CD4-positive, alpha-beta T cell treated with Interferon gamma for 1 hour (primary cell): ENCODE measurements around the gene KCNQ4.

Experiments used
- DNase-seq: peaks from one replicate; pipeline ENCODE4 v3.0.0-alpha.2; 2020

Gene KCNQ4

DNA sequence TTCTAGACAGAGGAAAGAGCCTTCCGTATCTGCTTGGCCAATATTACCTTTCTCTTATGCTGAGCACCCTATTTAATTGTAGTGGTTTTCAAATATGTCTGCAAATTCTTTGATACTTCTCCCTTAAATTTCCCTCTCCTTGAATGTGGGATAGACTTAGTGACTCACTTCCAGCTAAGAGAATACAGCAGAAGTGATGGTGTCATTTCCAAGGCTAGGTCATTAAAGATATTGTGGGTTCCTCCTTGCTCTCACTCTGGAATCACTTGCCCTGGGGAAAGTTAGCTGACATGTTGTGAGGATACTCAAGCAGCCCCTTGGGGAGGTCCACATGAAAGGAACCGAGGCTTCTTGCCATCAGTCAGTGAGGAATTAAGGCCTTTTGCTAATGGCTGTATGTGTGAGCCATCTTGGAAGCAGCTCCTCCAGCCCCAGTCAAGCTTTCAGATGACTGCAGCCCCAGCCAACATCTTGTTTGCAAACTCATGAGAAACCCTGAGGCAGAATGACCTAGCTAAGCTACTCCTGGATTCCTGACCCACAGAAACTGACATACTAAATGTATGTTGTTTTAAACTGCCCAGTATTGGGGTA is 86.6 kb downstream of the KCNQ4 start:
- DNase-seq: no peak

DNA sequence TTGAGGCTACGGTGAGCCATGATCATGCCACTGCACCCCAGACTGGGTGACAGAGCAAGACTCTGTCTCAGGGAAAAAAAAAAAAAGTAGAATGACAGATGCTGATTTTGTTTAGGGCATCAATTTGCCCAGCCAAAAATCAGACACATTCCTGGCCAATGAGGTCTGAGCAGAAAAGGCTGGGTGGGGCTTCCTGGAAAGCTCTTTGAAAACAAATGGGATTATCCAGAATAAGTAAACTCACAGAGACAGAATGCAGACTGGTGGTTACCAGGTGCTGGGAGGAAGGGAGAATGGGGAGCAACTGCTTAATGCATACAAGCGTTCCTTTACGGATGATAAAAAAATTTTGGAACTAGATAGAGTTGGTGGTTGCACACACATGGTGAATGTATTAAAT is 88.7 kb downstream of the KCNQ4 start:
- no peak for DNase-seq

DNA sequence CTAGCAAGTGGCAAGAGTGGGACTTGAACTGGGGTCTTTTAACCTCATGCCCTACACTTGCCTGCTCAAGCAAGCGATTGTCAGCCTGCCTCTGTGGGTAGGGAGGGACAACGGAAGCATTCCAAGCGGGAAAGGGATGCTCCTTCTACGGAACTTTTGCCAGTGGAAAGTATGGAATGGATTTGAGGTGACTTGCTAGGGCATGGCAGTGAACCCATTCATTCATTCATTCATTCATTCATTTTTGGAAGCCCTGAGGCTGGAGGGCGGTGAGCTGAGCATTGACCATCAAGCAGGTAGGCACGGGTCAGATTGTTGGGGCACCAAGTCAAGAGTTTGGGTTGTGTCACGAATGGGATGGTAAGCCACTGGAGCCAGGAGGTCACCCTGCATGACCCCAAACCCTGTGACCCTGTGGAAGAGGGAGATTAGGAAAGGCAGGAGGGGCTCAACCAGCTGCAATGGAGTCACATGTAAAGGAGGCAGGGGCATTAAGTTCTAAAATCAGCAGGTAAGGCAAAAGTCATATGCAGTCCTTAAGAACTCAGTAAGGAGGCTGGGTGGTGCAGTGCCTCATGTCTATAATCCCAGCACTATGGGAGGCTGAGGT is 90.4 kb downstream of the KCNQ4 start:
- no peak for DNase-seq

DNA sequence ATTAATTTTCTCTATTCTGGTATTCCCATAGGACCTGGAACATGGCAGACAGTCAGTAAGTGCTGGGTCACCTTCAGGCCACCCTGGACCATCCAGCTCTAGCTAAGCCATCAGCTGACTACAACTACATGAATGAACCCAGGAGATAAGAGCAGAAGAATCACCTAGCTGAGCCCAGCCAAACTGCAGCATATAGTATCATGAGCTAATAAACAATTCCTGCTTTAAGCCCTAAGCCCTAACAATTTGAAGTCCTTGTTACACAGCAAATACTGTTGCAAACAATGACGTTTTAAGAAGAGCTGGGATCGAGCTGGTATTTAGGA is 92.8 kb downstream of the KCNQ4 start:
- DNase-seq: no peak

DNA sequence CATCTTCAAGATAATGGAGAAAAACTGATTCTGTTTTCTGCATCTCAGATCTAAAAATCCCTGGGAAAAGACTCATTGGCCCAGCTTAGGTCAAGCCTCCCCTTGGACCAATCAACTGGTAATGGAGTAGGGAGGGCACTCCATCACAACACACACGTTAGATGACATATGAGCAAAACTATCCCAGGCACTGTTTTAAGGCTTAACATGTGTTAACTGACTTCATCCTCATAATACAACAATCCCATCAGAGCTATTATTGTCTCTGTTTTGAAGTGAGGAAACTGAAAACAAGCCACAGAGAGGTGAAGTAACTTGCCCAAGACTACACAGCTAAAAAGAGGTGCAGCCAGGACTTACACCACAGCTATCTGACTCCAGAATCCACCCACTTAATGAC is 93.3 kb downstream of the KCNQ4 start:
- no peak for DNase-seq

DNA sequence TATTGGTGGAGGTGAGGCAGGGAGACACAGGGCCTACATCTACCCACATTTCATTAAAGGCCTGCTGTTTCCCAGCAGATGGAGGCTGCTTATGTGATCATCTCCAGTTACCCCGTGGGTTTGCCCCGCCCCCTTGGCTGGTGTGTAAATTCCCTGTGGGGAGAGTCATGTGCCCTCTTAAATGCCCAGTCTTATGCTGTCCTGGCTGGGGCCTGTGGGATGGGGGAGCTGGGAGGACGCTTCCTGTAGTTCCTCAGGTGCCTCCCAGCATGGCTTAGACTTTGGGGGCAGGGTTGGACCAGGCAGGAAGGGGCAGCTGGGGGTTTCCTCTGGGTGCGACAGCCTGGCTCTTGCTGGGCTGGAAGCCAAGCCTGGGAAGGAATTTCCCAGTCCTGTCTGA is 94.1 kb downstream of the KCNQ4 start:
- peak; percentile 23 for DNase-seq

DNA sequence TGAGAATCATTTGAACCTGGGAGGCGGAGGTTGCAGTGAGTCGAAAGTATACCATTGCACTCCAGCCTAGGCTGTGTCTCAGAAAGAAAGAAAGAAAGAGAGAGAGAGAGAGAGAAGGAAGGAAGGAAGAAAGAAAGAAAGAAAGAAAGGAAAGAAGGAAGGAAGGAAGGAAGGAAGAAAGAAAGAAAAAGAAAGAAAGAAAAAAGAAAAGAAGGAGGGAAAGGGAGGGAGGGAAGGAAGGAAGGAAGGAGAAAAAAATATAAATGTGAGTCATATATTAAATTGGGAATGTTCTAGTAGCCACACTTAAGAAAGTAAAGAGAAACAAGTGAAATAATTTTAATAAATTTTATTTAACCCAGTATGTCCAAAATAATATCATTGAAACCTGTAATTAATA is 95.3 kb downstream of the KCNQ4 start:
- DNase-seq: no peak

DNA sequence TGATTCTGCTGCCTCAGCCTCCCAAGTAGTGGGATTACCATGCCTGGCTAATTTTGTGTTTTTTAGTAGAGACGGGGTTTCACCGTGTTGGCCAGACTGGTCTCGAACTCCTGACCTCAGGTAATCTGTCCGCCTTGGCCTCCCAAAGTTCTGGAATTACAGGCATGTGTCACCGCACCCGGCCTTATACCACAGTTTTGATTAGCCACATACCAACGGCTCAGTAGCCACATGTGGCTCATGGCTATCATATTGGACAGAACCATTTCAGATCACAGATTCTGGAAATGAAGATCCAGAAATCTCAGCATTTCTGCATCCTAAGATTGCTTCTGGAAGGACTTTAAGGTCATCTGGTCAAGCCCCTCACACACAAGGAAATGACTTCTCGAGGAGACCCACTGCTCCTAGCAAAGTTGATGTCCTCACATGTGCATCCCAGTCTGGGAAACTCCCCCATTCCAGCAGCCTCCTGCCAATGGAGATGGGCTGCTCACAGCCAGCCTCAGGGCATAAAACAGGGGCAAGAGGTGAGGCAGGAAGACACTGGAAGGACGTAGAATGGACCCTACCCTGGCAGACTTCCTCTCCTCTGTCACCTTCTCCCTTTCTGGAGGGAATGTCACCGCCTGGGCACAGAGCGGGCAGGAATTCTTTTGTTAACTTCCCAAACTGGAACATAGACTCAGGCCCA is 96.0 kb downstream of the KCNQ4 start:
- DNase-seq: no peak

DNA sequence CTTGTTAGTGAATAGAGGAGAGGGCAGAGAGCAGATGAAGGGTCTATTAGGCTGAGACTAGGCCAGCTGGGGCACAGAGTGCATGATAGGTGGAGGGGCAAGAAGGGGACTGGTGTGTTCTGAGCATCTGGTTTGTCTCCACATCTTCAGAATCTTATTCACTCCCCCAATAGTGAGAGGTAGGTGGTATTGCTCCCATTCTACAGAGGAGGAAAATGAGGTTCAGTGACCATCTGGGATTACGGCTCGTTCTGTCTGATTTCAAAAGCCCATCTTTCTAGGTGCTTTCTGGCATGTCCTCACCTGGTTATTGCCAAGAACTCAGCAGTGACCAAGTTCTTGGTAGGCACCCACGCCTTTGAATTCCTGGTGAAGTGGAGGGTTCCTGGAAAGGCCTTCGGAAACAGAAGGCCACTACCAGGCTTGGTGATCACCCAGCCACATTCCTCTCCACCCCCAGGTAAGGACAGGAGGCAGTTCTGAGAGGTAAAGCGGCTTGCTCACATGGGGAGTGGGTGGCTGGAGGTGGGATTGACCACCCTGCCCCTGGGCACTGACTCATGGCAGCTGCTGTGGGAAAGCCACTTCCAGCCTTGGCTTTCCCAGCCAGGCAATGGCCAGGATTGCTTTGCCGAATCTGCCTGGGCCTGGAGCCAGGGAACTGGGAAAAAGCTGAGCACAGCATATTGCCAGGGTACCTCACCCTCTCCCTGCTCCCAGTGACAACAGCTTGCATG is 97.4 kb downstream of the KCNQ4 start:
- no peak for DNase-seq

DNA sequence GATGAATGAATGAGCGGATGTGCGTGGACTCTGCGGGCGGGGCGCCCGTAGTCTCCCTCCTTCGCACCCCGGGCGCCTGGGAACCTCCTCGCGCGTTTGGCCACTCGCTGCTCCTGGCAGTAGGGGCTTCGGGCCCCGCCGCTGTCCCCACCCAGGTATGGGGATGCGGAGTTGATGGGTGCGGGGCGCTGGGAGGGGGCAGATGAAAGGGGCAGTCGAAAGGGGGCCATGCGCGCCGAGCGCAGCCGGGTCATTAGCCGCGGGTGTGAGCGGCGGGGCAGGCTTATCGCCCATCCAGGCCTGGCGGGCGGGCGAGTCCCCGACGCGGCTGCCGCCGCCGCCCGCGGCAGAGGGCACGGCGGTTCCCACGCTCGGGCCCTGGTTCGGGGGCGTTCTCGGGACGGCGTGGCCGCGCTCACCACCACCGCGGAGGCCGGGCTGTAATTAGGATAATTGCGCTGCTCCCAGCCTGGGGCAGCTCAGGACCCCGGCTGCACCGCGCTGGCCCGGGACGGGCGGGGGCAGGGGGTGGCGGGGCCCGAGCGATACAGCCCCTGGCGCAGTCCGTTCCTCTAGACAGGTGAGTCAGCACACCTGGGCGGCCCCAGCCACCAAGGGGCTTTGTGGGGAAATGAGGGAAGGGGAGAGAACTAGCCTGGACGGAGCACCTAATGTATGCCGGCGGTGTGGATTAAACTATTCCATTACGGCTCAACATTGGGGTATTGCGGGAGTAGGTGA is 100.6 kb downstream of the KCNQ4 start:
- no peak for DNase-seq

DNA sequence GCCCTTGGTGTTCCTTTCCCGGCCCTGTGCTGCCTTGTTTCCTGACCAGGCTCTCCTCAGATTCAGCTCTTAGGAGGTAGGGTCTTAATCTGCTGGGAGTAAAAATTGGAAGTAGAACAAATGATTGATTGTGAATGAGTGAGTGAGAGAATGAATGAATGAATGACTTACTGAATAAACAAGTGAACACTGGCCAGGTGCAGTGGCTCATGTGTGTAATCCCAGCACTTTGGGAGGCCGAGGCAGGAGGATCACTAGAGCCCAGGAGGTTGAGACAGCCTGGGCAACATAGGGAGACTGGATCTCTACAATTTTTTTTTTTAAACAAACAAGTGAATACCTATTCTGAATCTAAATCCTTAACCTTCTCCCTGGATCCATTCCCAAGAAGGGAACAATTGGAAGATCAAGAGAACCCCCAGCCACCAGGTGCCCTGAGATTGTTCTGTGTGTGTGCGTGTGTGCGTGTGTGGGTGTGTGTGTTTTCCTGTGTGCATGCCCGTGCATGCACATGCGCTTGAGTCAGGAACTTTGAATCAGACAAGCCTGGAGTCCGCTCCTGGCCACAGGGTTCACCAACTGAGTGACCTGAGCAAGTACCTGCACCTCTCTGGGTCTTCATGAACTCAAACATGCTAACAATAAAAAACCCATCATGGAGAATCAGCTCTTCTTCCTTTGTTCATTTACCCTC is 102.9 kb downstream of the KCNQ4 start:
- DNase-seq: no peak

DNA sequence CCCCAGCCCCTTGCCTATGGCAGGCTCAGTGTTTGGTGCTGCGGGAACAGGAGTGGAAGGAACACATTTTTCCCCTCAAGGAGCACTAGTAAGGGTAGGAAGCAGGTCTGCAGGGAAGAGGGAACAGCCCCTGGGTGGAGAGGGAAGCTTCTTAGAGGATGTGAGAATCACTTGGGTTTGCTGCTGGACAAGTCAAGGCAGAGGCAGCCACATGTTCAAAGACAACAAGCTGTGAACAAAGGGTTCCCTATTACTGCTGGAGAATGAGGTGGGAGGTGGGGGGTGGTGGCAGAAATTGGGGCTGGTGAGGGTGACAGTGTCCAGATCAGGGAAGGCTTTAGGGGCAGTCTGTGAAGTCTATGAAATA is 103.4 kb downstream of the KCNQ4 start:
- no peak for DNase-seq

DNA sequence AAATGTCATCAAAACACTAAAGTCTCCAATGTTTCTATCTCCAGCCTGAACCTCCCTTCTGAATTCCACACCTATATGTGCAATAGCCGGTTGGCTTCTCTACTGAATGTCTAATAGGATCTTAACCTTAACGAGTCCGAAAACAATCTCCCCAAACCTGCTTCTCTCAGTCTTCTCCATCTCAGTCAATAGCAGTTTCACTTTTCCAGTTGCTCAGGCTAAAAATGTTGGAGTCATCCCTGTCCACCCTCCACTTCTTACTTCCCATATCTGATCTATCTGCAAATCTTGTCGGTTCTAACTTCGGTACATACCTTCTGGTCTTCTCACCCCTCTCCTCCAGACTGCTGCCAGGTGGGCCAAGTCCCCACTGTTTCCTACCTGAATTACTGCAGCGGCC is 104.1 kb downstream of the KCNQ4 start:
- no peak for DNase-seq
